ENCODE measurements around the gene SLC35A2.

SLC35A2 gene

GRCh38 chrX:48902135-48902534 lies 9.3 kb downstream of the SLC35A2 start:
- no peak overlapping the region for H3K27ac ChIP-seq (ENCODE audit: low read depth, low read length)
- no peak overlapping the region for H3K9ac ChIP-seq (ENCODE audit: low read length)
- H3K4me1 ChIP-seq (ENCODE audit: control insufficient read depth, insufficient read depth, low read length): no peaks in the 10 kb centered on the region
- H3K9me3 ChIP-seq (ENCODE audit: control insufficient read depth, insufficient read depth, low read depth, low read length): peaks cover 15% of the 10 kb centered on the region; the same call in 1 of the 2 replicates
- H3K4me3 ChIP-seq (ENCODE audit: low read depth, low read length): no peak overlapping the region
- peaks cover 4% of the 10 kb centered on the region; the same call in 1 of the 2 replicates for H3K27me3 ChIP-seq (ENCODE audit: control insufficient read depth, insufficient read depth, low read length)
- H3K36me3 ChIP-seq (ENCODE audit: control insufficient read depth, insufficient read depth, low read length): peaks cover 55% of the 10 kb centered on the region

- Histone ChIP-seq H3K36me3 (ENCODE audit: control insufficient read depth, insufficient read depth, low read length) (peaks cover 48% of the 10 kb centered on the region), H3K4me3 (ENCODE audit: low read depth, low read length) (no peak overlapping the region), H3K4me1 (ENCODE audit: control insufficient read depth, insufficient read depth, low read length) (no peaks in the 10 kb centered on the region; the same call in 1 of the 2 replicates), H3K9me3 (ENCODE audit: control insufficient read depth, insufficient read depth, low read depth, low read length) (peaks cover 13% of the 10 kb centered on the region; the same call in 1 of the 2 replicates), H3K9ac (ENCODE audit: low read length) (no peak overlapping the region), H3K27ac (ENCODE audit: low read depth, low read length) (no peak overlapping the region), H3K27me3 (ENCODE audit: control insufficient read depth, insufficient read depth, low read length) (no peaks in the 10 kb centered on the region)
Observed at GRCh38 chrX:48901069-48901468, 10.4 kb downstream of the SLC35A2 start.

GRCh38 chrX:48899078-48899410 lies 12.4 kb downstream of the SLC35A2 start:
- Histone ChIP-seq H3K27me3 (ENCODE audit: control insufficient read depth, insufficient read depth, low read length) (no peaks in the 10 kb centered on the region), H3K36me3 (ENCODE audit: control insufficient read depth, insufficient read depth, low read length) (peaks cover 38% of the 10 kb centered on the region), H3K4me1 (ENCODE audit: control insufficient read depth, insufficient read depth, low read length) (no peaks in the 10 kb centered on the region; the same call in 1 of the 2 replicates), H3K27ac (ENCODE audit: low read depth, low read length) (no peak overlapping the region), H3K9me3 (ENCODE audit: control insufficient read depth, insufficient read depth, low read depth, low read length) (peaks cover 7% of the 10 kb centered on the region; the same call in 1 of the 2 replicates), H3K4me3 (ENCODE audit: low read depth, low read length) (no peak overlapping the region), H3K9ac (ENCODE audit: low read length) (no peak overlapping the region)

GRCh38 chrX:48897625-48898306 lies 13.7 kb downstream of the SLC35A2 start, which contains the start of the genes PQBP1 and TIMM17B:
TSS of gene PQBP1 (plus strand) at chrX:48897930. CDS start at chrX:48898510, 580 bp downstream.
TSS of gene TIMM17B (minus strand) at chrX:48897768. CDS start at chrX:48897749, 19 bp downstream.
- Histone ChIP-seq H3K4me1 (ENCODE audit: control insufficient read depth, insufficient read depth, low read length) (no peaks in the 10 kb centered on the region; the same call in 1 of the 2 replicates), H3K4me3 (ENCODE audit: low read depth, low read length) (peak within 1 kb of the TSS; percentile 92), H3K27ac (ENCODE audit: low read depth, low read length) (peak within 1 kb of the TSS; percentile 83; the same call in 1 of the 2 replicates), H3K9ac (ENCODE audit: low read length) (peak within 1 kb of the TSS; percentile 95), H3K36me3 (ENCODE audit: control insufficient read depth, insufficient read depth, low read length) (peaks cover 34% of the 10 kb centered on the region), H3K9me3 (ENCODE audit: control insufficient read depth, insufficient read depth, low read depth, low read length) (peaks cover 8% of the 10 kb centered on the region; the same call in 1 of the 2 replicates), H3K27me3 (ENCODE audit: control insufficient read depth, insufficient read depth, low read length) (no peaks in the 10 kb centered on the region)

GRCh38 chrX:48897157-48897624 lies 14.3 kb downstream of the SLC35A2 start:
- peak overlapping the region; percentile 95 for H3K9ac ChIP-seq (ENCODE audit: low read length)
- no peaks in the 10 kb centered on the region for H3K27me3 ChIP-seq (ENCODE audit: control insufficient read depth, insufficient read depth, low read length)
- H3K4me1 ChIP-seq (ENCODE audit: control insufficient read depth, insufficient read depth, low read length): no peaks in the 10 kb centered on the region; the same call in 1 of the 2 replicates
- peak overlapping the region; percentile 83; the same call in 1 of the 2 replicates for H3K27ac ChIP-seq (ENCODE audit: low read depth, low read length)
- peaks cover 6% of the 10 kb centered on the region; the same call in 1 of the 2 replicates for H3K9me3 ChIP-seq (ENCODE audit: control insufficient read depth, insufficient read depth, low read depth, low read length)
- H3K36me3 ChIP-seq (ENCODE audit: control insufficient read depth, insufficient read depth, low read length): peaks cover 28% of the 10 kb centered on the region
- peak overlapping the region; percentile 92 for H3K4me3 ChIP-seq (ENCODE audit: low read depth, low read length)

- H3K9me3 ChIP-seq (ENCODE audit: control insufficient read depth, insufficient read depth, low read depth, low read length): peaks cover 5% of the 10 kb centered on the region; the same call in 1 of the 2 replicates
- peak overlapping the region; percentile 92 for H3K4me3 ChIP-seq (ENCODE audit: low read depth, low read length)
- H3K9ac ChIP-seq (ENCODE audit: low read length): peak overlapping the region; percentile 72
- H3K27me3 ChIP-seq (ENCODE audit: control insufficient read depth, insufficient read depth, low read length): no peaks in the 10 kb centered on the region
- H3K27ac ChIP-seq (ENCODE audit: low read depth, low read length): peak overlapping the region; percentile 83; the same call in 1 of the 2 replicates
- H3K36me3 ChIP-seq (ENCODE audit: control insufficient read depth, insufficient read depth, low read length): peaks cover 23% of the 10 kb centered on the region
- H3K4me1 ChIP-seq (ENCODE audit: control insufficient read depth, insufficient read depth, low read length): no peaks in the 10 kb centered on the region; the same call in 1 of the 2 replicates
Observed at GRCh38 chrX:48896611-48897011, 14.8 kb downstream of the SLC35A2 start.

GRCh38 chrX:48894891-48895290 lies 16.6 kb downstream of the SLC35A2 start:
- H3K9ac ChIP-seq (ENCODE audit: low read length): no peak overlapping the region
- H3K4me1 ChIP-seq (ENCODE audit: control insufficient read depth, insufficient read depth, low read length): peaks cover 9% of the 10 kb centered on the region; the same call in 1 of the 2 replicates
- no peak overlapping the region for H3K4me3 ChIP-seq (ENCODE audit: low read depth, low read length)
- no peak overlapping the region for H3K27ac ChIP-seq (ENCODE audit: low read depth, low read length)
- peaks cover 5% of the 10 kb centered on the region; the same call in 1 of the 2 replicates for H3K9me3 ChIP-seq (ENCODE audit: control insufficient read depth, insufficient read depth, low read depth, low read length)
- H3K36me3 ChIP-seq (ENCODE audit: control insufficient read depth, insufficient read depth, low read length): peaks cover 16% of the 10 kb centered on the region
- no peaks in the 10 kb centered on the region for H3K27me3 ChIP-seq (ENCODE audit: control insufficient read depth, insufficient read depth, low read length)

GRCh38 chrX:48893556-48894348 lies 17.7 kb downstream of the SLC35A2 start:
- Histone ChIP-seq H3K36me3 (ENCODE audit: control insufficient read depth, insufficient read depth, low read length) (peaks cover 16% of the 10 kb centered on the region), H3K27me3 (ENCODE audit: control insufficient read depth, insufficient read depth, low read length) (no peaks in the 10 kb centered on the region), H3K9ac (ENCODE audit: low read length) (no peak overlapping the region), H3K4me1 (ENCODE audit: control insufficient read depth, insufficient read depth, low read length) (peaks cover 9% of the 10 kb centered on the region; the same call in 1 of the 2 replicates), H3K4me3 (ENCODE audit: low read depth, low read length) (no peak overlapping the region), H3K9me3 (ENCODE audit: control insufficient read depth, insufficient read depth, low read depth, low read length) (peaks cover 5% of the 10 kb centered on the region; the same call in 1 of the 2 replicates), H3K27ac (ENCODE audit: low read depth, low read length) (no peak overlapping the region)

GRCh38 chrX:48892896-48893295 lies 18.6 kb downstream of the SLC35A2 start:
- Histone ChIP-seq H3K36me3 (ENCODE audit: control insufficient read depth, insufficient read depth, low read length) (peaks cover 16% of the 10 kb centered on the region), H3K9me3 (ENCODE audit: control insufficient read depth, insufficient read depth, low read depth, low read length) (peaks cover 5% of the 10 kb centered on the region; the same call in 1 of the 2 replicates), H3K27ac (ENCODE audit: low read depth, low read length) (no peak overlapping the region), H3K4me1 (ENCODE audit: control insufficient read depth, insufficient read depth, low read length) (peaks cover 9% of the 10 kb centered on the region; the same call in 1 of the 2 replicates), H3K9ac (ENCODE audit: low read length) (no peak overlapping the region), H3K27me3 (ENCODE audit: control insufficient read depth, insufficient read depth, low read length) (no peaks in the 10 kb centered on the region), H3K4me3 (ENCODE audit: low read depth, low read length) (no peak overlapping the region)

GRCh38 chrX:48891402-48892288 lies 19.8 kb downstream of the SLC35A2 start:
- H3K36me3 ChIP-seq (ENCODE audit: control insufficient read depth, insufficient read depth, low read length): peaks cover 16% of the 10 kb centered on the region
- H3K27ac ChIP-seq (ENCODE audit: low read depth, low read length): no peak overlapping the region

More at GRCh38 chrX:48891402-48892288, 19.8 kb downstream of the SLC35A2 start:
- peaks cover 9% of the 10 kb centered on the region; the same call in 1 of the 2 replicates for H3K4me1 ChIP-seq (ENCODE audit: control insufficient read depth, insufficient read depth, low read length)
- H3K9me3 ChIP-seq (ENCODE audit: control insufficient read depth, insufficient read depth, low read depth, low read length): peaks cover 5% of the 10 kb centered on the region; the same call in 1 of the 2 replicates
- peak overlapping the region; percentile 53 for H3K4me3 ChIP-seq (ENCODE audit: low read depth, low read length)
- H3K9ac ChIP-seq (ENCODE audit: low read length): peak overlapping the region; percentile 8
- H3K27me3 ChIP-seq (ENCODE audit: control insufficient read depth, insufficient read depth, low read length): no peaks in the 10 kb centered on the region
